HG02884 (cell line): ENCODE results near the gene CHRNE.
"Not testable (repeated sequence)": the region's sequence is repeated elsewhere in the genome, so short reads cannot be mapped to it uniquely, and the experiment has no call there.

Experiments
- ATAC-seq: cut with Tn5 transposase; IDR thresholded peaks from one replicate; pipeline ENCODE4 v1.9.1; 2021; ENCODE audit warnings: mild to moderate bottlenecking, moderate library complexity; ENCODE audit not compliant: unreplicated experiment

CHRNE gene

GRCh38 chr17:4891411-4892410 is 11.2 kb downstream of the CHRNE start:
- no peak for ATAC-seq

- no peak for ATAC-seq
These were observed 15.3 kb downstream of the CHRNE start for GRCh38 chr17:4887581-4887980.

- ATAC-seq: no peak
These were observed 16.1 kb downstream of the CHRNE start for GRCh38 chr17:4886830-4887229.

- ATAC-seq: no peak
These were observed 18.4 kb downstream of the CHRNE start for GRCh38 chr17:4884489-4884888.

GRCh38 chr17:4881761-4882555 is 20.9 kb downstream of the CHRNE start:
- no peak for ATAC-seq

- ATAC-seq: no peak
These were observed 22.0 kb downstream of the CHRNE start for GRCh38 chr17:4880857-4881256.

GRCh38 chr17:4879601-4880000 is 23.3 kb downstream of the CHRNE start:
- no peak for ATAC-seq

GRCh38 chr17:4877089-4877488 is 25.8 kb downstream of the CHRNE start:
- no peak for ATAC-seq

- ATAC-seq: no peak
These were observed 30.1 kb downstream of the CHRNE start for GRCh38 chr17:4872786-4873185.

- no peak for ATAC-seq
These were observed 32.0 kb downstream of the CHRNE start for GRCh38 chr17:4870855-4871254.

- not testable (repeated sequence) for ATAC-seq
These were observed 33.6 kb downstream of the CHRNE start for GRCh38 chr17:4869058-4869998.

GRCh38 chr17:4867535-4867934 is 35.4 kb downstream of the CHRNE start:
- not testable (repeated sequence) for ATAC-seq

- ATAC-seq: no peak
These were observed 39.6 kb downstream of the CHRNE start for GRCh38 chr17:4863321-4863720.

GRCh38 chr17:4862720-4863119 is 40.2 kb downstream of the CHRNE start:
- ATAC-seq: no peak

- no peak for ATAC-seq
These were observed 41.8 kb downstream of the CHRNE start for GRCh38 chr17:4861052-4861451.

GRCh38 chr17:4860651-4861050 is 42.2 kb downstream of the CHRNE start:
- ATAC-seq: no peak

- ATAC-seq: no peak
These were observed 42.9 kb downstream of the CHRNE start for GRCh38 chr17:4859816-4860625.

GRCh38 chr17:4858882-4859260 is 44.0 kb downstream of the CHRNE start:
- ATAC-seq: no peak

- ATAC-seq: no peak
These were observed 44.6 kb downstream of the CHRNE start for GRCh38 chr17:4858068-4858881.
